GM12874 (cell line): ENCODE measurements around the gene GIMD1.

Source experiments
- TF ChIP-seq, protein P1 (sequence below): IDR thresholded peaks from 2 replicates; pipeline ENCODE4 v1.5.1; 2011; ENCODE audit warnings: low read depth, mild to moderate bottlenecking, control low read depth, low read length, moderate library complexity; ENCODE audit not compliant: insufficient read depth

The GIMD1 gene

DNA sequence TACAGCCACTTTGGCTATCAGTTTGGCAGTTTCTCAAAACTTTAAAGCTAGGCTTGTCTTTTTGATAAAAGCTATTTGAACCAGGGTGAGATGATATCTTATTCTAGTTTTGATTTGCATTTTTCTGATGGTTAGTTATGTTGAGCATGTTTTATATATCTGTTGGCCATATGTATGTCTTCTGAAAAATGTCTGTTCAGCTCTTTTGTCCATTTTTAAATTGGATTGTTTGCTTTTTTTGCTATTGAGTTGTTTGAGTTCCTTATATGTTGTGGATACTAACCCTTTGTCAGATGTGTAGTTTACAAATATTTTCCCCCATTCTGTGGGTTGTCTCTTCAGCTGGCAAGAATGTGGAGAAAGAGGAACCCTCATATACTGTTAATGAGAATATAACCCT lies 11.6 kb upstream of the GIMD1 start:
- TF ChIP-seq, protein P1, sequence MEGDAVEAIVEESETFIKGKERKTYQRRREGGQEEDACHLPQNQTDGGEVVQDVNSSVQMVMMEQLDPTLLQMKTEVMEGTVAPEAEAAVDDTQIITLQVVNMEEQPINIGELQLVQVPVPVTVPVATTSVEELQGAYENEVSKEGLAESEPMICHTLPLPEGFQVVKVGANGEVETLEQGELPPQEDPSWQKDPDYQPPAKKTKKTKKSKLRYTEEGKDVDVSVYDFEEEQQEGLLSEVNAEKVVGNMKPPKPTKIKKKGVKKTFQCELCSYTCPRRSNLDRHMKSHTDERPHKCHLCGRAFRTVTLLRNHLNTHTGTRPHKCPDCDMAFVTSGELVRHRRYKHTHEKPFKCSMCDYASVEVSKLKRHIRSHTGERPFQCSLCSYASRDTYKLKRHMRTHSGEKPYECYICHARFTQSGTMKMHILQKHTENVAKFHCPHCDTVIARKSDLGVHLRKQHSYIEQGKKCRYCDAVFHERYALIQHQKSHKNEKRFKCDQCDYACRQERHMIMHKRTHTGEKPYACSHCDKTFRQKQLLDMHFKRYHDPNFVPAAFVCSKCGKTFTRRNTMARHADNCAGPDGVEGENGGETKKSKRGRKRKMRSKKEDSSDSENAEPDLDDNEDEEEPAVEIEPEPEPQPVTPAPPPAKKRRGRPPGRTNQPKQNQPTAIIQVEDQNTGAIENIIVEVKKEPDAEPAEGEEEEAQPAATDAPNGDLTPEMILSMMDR = no peak

GRCh38 chr4:106373026-106373425 lies 4.4 kb upstream of the GIMD1 start:
- TF ChIP-seq, protein P1 = no peak

GRCh38 chr4:106371161-106371560 lies 2.6 kb upstream of the GIMD1 start:
- TF ChIP-seq, protein P1 = no peak

- TF ChIP-seq, protein P1 = no peak
These were observed 1.6 kb upstream of the GIMD1 start for GRCh38 chr4:106370214-106370613.

- TF ChIP-seq, protein P1 = peak; percentile 45; the same call in 1 of the 2 replicates
These were observed 980 bp upstream of the GIMD1 start for GRCh38 chr4:106369456-106370060.

GRCh38 chr4:106367072-106367471 lies 1.5 kb downstream of the GIMD1 start:
- TF ChIP-seq, protein P1 = no peak

DNA sequence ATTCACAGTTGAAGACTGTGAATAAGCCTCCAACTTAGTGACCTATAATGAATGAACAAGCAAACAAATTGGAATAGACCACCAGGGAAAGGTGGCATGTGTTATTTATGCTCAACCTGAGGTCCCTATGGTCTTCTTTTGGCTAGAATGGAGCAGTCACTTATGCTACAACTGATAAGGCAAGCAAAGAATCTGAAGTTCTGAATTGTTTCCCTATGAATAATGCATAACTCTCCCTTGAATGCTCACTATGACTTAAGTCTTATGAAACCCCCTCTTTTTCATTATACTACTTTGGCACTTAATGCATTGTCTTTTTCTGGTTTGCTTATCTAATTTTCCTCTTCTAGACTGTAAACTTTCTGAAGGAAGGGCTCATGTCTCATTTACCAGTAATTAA lies 2.6 kb downstream of the GIMD1 start:
- TF ChIP-seq, protein P1 = no peak

GRCh38 chr4:106365613-106366012 lies 3.0 kb downstream of the GIMD1 start:
- TF ChIP-seq, protein P1 = no peak
